Activated T-cell treated with anti-CD3 and anti-CD28 coated beads, Interleukin-2, amount 50 U/mL, for 4 hours (primary cell): ENCODE measurements around the gene EEF2K. TPM values are rescaled to one million over a fixed set of nuclear protein-coding genes. Genes with fewer than 3 reads are reported as not detected.
"Not testable (repeated sequence)": the region's sequence is repeated elsewhere in the genome, so short reads cannot be mapped to it uniquely, and the experiment has no call there.

Experiments used
- ATAC-seq, 2 donors: fragments of 200-7000 bp; cut with Tn5 transposase; one replicate each; pipeline ENCODE4 v1.10.0; 2021
- DNase-seq: peaks from one replicate; pipeline ENCODE4 v3.0.0-alpha.2; 2020
- H3K27me3 Mint-ChIP-seq: one replicate; pipeline ENCODE4 v1.8.0; 2021; ENCODE audit warnings: low read depth, mixed read lengths
- H3K36me3 Mint-ChIP-seq: one replicate; pipeline ENCODE4 v1.8.0; 2022; ENCODE audit warnings: mixed read lengths; ENCODE audit not compliant: insufficient read depth
- H3K4me1 Mint-ChIP-seq: one replicate; pipeline ENCODE4 v1.8.0; 2021; ENCODE audit warnings: low read depth, mixed read lengths
- H3K4me3 Mint-ChIP-seq: one replicate; pipeline ENCODE4 v1.8.0; 2021; ENCODE audit warnings: mild to moderate bottlenecking, moderate library complexity, mixed read lengths
- H3K9me3 Mint-ChIP-seq: one replicate; pipeline ENCODE4 v1.8.0; 2021; ENCODE audit warnings: mixed read lengths
- total RNA-seq, 3 donors: library from RNA; stranded (reverse); gene quantifications; one replicate each; pipeline ENCODE4 v1.2.1, GENCODE V29; 2021

Gene EEF2K
- total RNA-seq, 3 donors from 2014 or later: 17.8 to 22.8 (median 19.1) TPM

GRCh38 chr16:22213236-22213635 is 7.2 kb downstream of the EEF2K start:
- Mint-ChIP-seq H3K9me3 (no peaks in the 10 kb centered on the region), H3K27me3 (no peaks in the 10 kb centered on the region), H3K4me1 (peaks cover 18% of the 10 kb centered on the region), H3K36me3 (peaks cover 19% of the 10 kb centered on the region), H3K4me3 (no peak overlapping the region)
- no peak for ATAC-seq
- no peak for DNase-seq

DNA sequence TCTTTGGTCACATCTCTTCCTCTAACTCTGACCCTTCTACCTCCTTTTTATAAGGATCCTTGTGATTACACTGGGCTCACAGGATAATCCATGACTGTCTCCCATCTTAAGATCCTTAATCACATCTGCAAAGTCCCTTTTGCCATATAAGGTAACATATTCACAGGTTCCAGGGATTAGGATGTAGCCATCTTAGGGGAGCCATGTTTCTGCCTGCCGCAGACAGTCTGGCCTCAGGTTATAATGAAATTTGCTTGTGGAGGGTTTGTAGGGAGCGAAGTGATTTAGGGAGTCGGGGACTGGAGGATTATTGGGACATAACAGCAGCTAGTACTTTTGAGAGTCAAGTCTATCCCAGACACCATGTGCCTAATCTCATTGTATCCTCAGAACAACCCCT is 7.7 kb downstream of the EEF2K start:
- peaks cover 13% of the 10 kb centered on the region for H3K4me1 Mint-ChIP-seq
- no peaks in the 10 kb centered on the region for H3K27me3 Mint-ChIP-seq
- H3K4me3 Mint-ChIP-seq: no peak overlapping the region
- H3K9me3 Mint-ChIP-seq: no peaks in the 10 kb centered on the region
- H3K36me3 Mint-ChIP-seq: peaks cover 19% of the 10 kb centered on the region
- DNase-seq (no peak), ATAC-seq (no peak)

DNA sequence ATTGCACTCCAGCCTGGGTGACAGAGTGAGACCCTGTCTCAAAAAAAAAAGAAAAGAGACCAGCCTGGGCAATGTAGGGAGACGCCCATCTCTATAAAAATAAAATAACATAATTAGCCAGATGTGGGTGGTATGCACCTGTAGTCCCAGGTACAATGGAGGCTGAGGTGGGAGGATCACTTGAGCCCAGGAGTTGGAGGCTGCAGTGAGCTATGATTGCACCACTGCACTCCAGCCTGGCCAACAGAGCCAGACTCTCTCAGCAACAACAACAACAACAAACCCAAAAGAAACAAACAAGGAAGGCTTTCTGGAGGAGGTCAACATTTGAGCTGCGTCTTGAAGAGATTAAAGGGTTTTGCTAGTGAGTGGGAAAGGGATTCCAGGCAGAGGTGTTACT is 8.3 kb downstream of the EEF2K start:
- Mint-ChIP-seq H3K27me3 (no peaks in the 10 kb centered on the region), H3K4me3 (no peak overlapping the region), H3K4me1 (peaks cover 12% of the 10 kb centered on the region), H3K36me3 (peaks cover 19% of the 10 kb centered on the region), H3K9me3 (no peaks in the 10 kb centered on the region)
- DNase-seq: no peak
- no peak for ATAC-seq

- no peak overlapping the region for H3K4me3 Mint-ChIP-seq
- DNase-seq: no peak
- no peaks in the 10 kb centered on the region for H3K9me3 Mint-ChIP-seq
- H3K27me3 Mint-ChIP-seq: no peaks in the 10 kb centered on the region
- H3K4me1 Mint-ChIP-seq: peaks cover 11% of the 10 kb centered on the region
- no peak for ATAC-seq
- peaks cover 19% of the 10 kb centered on the region for H3K36me3 Mint-ChIP-seq
Observed at GRCh38 chr16:22214889-22215288, 8.8 kb downstream of the EEF2K start.

DNA sequence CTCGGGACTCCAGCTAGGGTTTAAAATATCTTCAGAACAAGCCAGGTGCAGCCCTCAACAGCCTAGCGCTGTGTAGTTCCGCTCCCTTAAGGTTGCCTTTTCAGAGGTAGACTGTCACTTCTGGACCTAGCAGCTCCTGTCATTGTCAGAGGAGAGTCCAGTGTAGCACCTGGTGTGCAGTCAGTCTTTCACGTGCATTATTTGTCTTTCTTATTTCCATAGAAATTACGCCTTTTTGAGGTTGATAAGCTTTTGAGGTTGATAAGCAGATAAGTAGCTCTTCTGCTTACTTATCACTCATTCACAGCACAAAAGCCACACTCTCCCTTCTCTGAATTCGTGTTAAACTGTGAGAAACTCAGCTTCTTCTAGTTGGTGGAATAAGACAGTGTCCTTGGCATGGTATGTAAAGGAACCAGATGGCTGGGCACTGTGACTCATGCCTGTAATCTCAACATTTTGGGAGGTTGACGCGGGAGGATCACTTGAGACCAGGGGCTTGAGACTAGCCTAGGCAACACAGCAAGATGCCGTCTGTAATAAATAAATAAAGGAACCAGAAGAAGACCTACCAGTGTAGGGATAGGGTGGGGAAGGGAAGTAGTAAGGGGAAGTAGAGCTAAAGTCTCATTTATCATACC is 10.2 kb downstream of the EEF2K start:
- no peaks in the 10 kb centered on the region for H3K27me3 Mint-ChIP-seq
- DNase-seq: no peak
- peaks cover 8% of the 10 kb centered on the region for H3K4me1 Mint-ChIP-seq
- H3K36me3 Mint-ChIP-seq: peaks cover 16% of the 10 kb centered on the region
- H3K9me3 Mint-ChIP-seq: no peaks in the 10 kb centered on the region
- peak in 1 of 2 donors; percentile 48 for ATAC-seq
- H3K4me3 Mint-ChIP-seq: no peak overlapping the region

DNA sequence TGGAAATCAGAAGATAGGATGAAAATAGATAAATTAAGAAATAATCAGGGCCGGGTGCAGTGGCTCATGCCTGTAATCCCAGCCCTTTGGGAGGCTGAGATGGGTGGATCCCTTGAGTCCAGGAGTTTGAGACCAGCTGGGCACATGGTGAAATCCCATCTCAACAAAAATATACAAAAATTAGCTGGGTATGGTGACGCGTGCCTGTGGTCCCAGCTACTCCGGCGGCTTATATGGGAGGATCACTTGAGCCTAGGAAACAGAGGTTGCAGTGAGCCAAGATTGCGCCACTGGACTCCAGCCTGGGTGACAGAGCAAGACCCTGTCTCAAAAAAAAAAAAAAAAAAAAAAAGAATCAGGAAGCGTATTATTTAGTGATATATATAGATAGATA is 10.8 kb downstream of the EEF2K start:
- not testable (repeated sequence) for H3K27me3 Mint-ChIP-seq, ATAC-seq, H3K4me3 Mint-ChIP-seq, DNase-seq, H3K4me1 Mint-ChIP-seq, H3K9me3 Mint-ChIP-seq
- peaks cover 16% of the 10 kb centered on the region for H3K36me3 Mint-ChIP-seq

DNA sequence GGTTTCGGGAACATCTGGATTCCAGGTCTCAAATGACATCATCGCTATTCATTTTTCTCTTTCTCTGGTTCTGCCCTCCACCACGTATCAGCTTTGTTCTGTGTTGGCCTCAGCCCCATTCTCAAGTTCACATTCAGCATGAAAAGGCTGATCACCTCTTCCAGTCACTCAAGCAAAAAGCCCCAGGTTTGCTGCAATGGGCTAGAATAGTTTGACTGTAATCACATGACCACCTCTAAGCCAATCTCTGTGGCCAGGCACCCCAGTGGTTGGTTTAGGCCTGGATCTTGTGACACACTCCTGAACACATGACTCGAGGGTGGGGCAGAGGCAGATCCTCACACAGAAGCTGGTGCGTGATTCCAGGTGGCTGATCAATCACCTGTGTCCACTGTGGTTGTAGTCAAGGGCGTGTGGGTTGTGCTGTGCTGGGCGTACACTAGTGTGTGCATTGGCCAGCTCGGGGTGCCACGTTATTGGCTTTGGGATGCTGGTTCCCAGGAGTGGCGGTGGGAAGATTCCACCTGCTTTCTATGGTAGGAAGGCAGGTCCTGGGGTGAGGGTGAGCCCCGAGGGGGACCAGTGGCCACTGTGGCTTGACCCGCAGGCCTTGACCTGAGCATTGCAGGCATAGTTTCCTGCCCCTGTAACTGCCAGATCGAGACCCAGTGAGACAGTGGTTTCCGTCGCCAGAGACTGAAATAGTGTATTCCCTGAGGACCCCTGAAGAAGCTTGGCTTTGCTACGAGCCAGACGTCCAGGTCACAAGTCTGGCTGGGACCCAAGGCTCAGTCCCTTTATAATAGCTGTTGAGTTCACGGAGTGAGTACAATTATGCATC is 12.0 kb downstream of the EEF2K start:
- Mint-ChIP-seq H3K36me3 (peaks cover 12% of the 10 kb centered on the region), H3K4me3 (no peak overlapping the region), H3K4me1 (peaks cover 8% of the 10 kb centered on the region), H3K27me3 (no peaks in the 10 kb centered on the region), H3K9me3 (no peaks in the 10 kb centered on the region)
- DNase-seq: no peak
- ATAC-seq: peak; percentile 58 to 72

GRCh38 chr16:22219389-22220068 is 13.5 kb downstream of the EEF2K start:
- Mint-ChIP-seq H3K4me1 (peaks cover 6% of the 10 kb centered on the region), H3K27me3 (no peaks in the 10 kb centered on the region), H3K36me3 (peaks cover 5% of the 10 kb centered on the region), H3K9me3 (no peaks in the 10 kb centered on the region), H3K4me3 (no peak overlapping the region)
- ATAC-seq (no peak), DNase-seq (no peak)

DNA sequence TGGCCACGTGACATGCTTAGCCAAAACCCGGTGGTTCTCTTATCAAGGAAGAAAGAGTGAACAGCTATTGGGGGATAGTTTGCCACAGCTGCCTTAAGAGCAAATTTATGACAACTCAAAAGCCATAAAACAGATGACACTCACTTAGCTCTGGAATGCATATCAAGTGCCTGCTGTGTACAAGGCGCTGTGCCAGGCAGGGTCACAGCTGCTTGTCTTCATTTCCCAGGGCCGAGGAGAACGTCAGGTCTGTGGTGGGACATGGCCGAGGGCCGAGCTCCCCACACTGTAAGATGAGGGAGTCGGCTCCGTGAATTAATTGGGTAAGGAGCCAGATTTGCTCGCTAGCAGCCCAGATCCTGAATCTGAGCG is 14.0 kb downstream of the EEF2K start:
- H3K36me3 Mint-ChIP-seq: peaks cover 8% of the 10 kb centered on the region
- no peak overlapping the region for H3K4me3 Mint-ChIP-seq
- H3K27me3 Mint-ChIP-seq: no peaks in the 10 kb centered on the region
- peaks cover 8% of the 10 kb centered on the region for H3K4me1 Mint-ChIP-seq
- DNase-seq (no peak), ATAC-seq (no peak)
- H3K9me3 Mint-ChIP-seq: no peaks in the 10 kb centered on the region

DNA sequence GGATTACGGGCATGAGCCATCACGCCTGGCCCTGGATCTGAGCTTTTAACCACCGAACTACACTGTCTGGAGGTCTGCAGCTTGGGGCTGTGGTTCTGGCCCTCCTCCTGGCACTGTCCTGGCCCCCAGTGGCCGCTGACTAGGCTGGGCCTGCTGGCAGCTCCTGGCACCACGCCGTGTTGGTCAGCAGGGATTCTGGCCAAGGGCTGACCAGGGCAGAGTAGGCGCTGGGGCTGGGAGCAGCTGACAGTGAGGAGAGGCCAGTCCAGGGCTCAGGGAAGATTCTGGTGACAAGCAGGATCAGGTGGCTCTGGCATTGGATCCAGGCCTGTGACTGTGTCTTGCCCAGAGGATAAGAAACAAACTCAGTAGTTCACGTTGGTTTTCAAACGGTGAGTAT is 14.6 kb downstream of the EEF2K start:
- peaks cover 8% of the 10 kb centered on the region for H3K36me3 Mint-ChIP-seq
- no peak for ATAC-seq
- no peaks in the 10 kb centered on the region for H3K9me3 Mint-ChIP-seq
- peaks cover 8% of the 10 kb centered on the region for H3K4me1 Mint-ChIP-seq
- H3K27me3 Mint-ChIP-seq: no peaks in the 10 kb centered on the region
- no peak for DNase-seq
- H3K4me3 Mint-ChIP-seq: no peak overlapping the region

GRCh38 chr16:22222006-22222405 is 15.9 kb downstream of the EEF2K start:
- Mint-ChIP-seq H3K36me3 (peaks cover 5% of the 10 kb centered on the region), H3K27me3 (no peaks in the 10 kb centered on the region), H3K4me1 (peaks cover 4% of the 10 kb centered on the region), H3K9me3 (no peaks in the 10 kb centered on the region), H3K4me3 (no peak overlapping the region)
- DNase-seq (no peak), ATAC-seq (no peak)

GRCh38 chr16:22222998-22223397 is 16.9 kb downstream of the EEF2K start:
- no peak overlapping the region for H3K4me3 Mint-ChIP-seq

GRCh38 chr16:22225060-22225459 is 19.0 kb downstream of the EEF2K start:
- Mint-ChIP-seq H3K9me3 (no peaks in the 10 kb centered on the region), H3K4me3 (no peak overlapping the region), H3K36me3 (peaks cover 12% of the 10 kb centered on the region), H3K27me3 (no peaks in the 10 kb centered on the region), H3K4me1 (peaks cover 2% of the 10 kb centered on the region)
- no peak for ATAC-seq
- DNase-seq: no peak

More at GRCh38 chr16:22222998-22223397, 16.9 kb downstream of the EEF2K start:
- Mint-ChIP-seq H3K36me3 (peaks cover 5% of the 10 kb centered on the region), H3K27me3 (no peaks in the 10 kb centered on the region), H3K9me3 (no peaks in the 10 kb centered on the region), H3K4me1 (peaks cover 2% of the 10 kb centered on the region)
- DNase-seq (no peak), ATAC-seq (no peak)

DNA sequence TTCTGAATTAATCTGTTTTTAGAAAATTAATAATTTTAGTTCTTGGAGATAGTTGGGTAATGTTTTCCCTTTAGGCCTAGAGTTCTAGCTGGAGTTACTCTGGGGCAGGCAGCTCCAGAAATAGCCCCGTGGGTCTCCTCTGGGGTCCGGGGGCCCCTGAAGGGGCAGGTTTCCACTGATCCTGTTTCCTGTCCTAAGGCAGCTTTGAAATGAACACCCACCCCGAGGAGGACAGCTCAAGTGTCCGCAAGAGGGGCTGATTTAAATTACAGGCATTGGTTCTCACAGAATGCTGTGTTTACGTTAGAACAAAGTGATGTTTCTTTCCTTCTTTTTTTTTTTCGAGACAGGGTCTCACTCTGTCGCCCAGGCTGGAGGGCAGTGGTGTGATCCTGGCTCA is 23.8 kb downstream of the EEF2K start:
- Mint-ChIP-seq H3K4me1 (peaks cover 6% of the 10 kb centered on the region), H3K9me3 (no peaks in the 10 kb centered on the region), H3K4me3 (no peak overlapping the region), H3K27me3 (no peaks in the 10 kb centered on the region), H3K36me3 (peaks cover 15% of the 10 kb centered on the region)
- ATAC-seq: no peak
- DNase-seq: no peak
